Measurements from ENCODE around the gene KCTD16. TPM values are rescaled to one million over a fixed set of nuclear protein-coding genes. Genes with fewer than 3 reads are reported as not detected.

The KCTD16 gene
- polyA plus RNA-seq, 1 donor (not counting 4 experiments of a cell fraction or from before 2014, with no cell fraction given), result 0.04 TPM

- Histone ChIP-seq H3K27me3 (ENCODE audit: control insufficient read depth, extremely low read depth, insufficient read depth, low read length) (no peaks in the 10 kb centered on the region), H2AFZ (ENCODE audit: control insufficient read depth, low read length) (no peak overlapping the region), H3K9me1 (ENCODE audit: control insufficient read depth, extremely low read depth, insufficient read depth, low read length) (no peaks in the 10 kb centered on the region), H3K4me1 (ENCODE audit: control insufficient read depth, extremely low read depth, insufficient read depth, low read length) (no peaks in the 10 kb centered on the region), H3K4me3 (ENCODE audit: control insufficient read depth in 2 of 3, extremely low read depth in 1 of 3, insufficient read depth in 2 of 3, low read depth in 1 of 3, low read length in 3 of 3) (no peak overlapping the region), H3K9ac (ENCODE audit: control insufficient read depth, extremely low read depth, insufficient read depth, low read length) (no peak overlapping the region), H4K20me1 (ENCODE audit: control insufficient read depth, extremely low read depth, insufficient read depth, low read length) (no peaks in the 10 kb centered on the region), H3K4me2 (ENCODE audit: control insufficient read depth, extremely low read depth, insufficient read depth, low read depth, low read length) (no peak overlapping the region), H3K27ac (ENCODE audit: control insufficient read depth, insufficient read depth, low read length) (no peak overlapping the region), H3K79me2 (ENCODE audit: control insufficient read depth, insufficient read depth, low read length) (no peaks in the 10 kb centered on the region), H3K9me3 (ENCODE audit: control insufficient read depth, low read depth, low read length) (no peaks in the 10 kb centered on the region), H3K36me3 (ENCODE audit: control insufficient read depth in 2 of 2, extremely low read depth in 1 of 2, insufficient read depth in 2 of 2, low read length in 2 of 2) (no peaks in the 10 kb centered on the region)
- no peak for TF ChIP-seq EZH2 (IDR thresholded peaks at IDR 0.05; ENCODE audit: low read length)
- dilution Hi-C loops (cut with MboI; ENCODE audit: extremely low pct_ligation_motif_present, low sequenced_read_pairs), result no loop called here
- no peak for FAIRE-seq
- no peak for DNase-seq (ENCODE audit: low read depth, low spot score)
These were observed 138.4 kb downstream of the KCTD16 start for GRCh38 chr5:144308906-144309670.

- dilution Hi-C loops (cut with MboI; ENCODE audit: extremely low pct_ligation_motif_present, low sequenced_read_pairs), result no loop called here
These were observed 139.9 kb downstream of the KCTD16 start for GRCh38 chr5:144310621-144311020.

More at GRCh38 chr5:144310621-144311020, 139.9 kb downstream of the KCTD16 start:
- Histone ChIP-seq H3K9me3 (ENCODE audit: control insufficient read depth, low read depth, low read length) (no peaks in the 10 kb centered on the region), H3K4me1 (ENCODE audit: control insufficient read depth, extremely low read depth, insufficient read depth, low read length) (no peaks in the 10 kb centered on the region), H3K4me3 (ENCODE audit: control insufficient read depth in 2 of 3, extremely low read depth in 1 of 3, insufficient read depth in 2 of 3, low read depth in 1 of 3, low read length in 3 of 3) (no peak overlapping the region), H3K4me2 (ENCODE audit: control insufficient read depth, extremely low read depth, insufficient read depth, low read depth, low read length) (no peak overlapping the region), H3K79me2 (ENCODE audit: control insufficient read depth, insufficient read depth, low read length) (no peaks in the 10 kb centered on the region), H3K27ac (ENCODE audit: control insufficient read depth, insufficient read depth, low read length) (no peak overlapping the region), H2AFZ (ENCODE audit: control insufficient read depth, low read length) (no peak overlapping the region), H3K9ac (ENCODE audit: control insufficient read depth, extremely low read depth, insufficient read depth, low read length) (no peak overlapping the region), H3K27me3 (ENCODE audit: control insufficient read depth, extremely low read depth, insufficient read depth, low read length) (no peaks in the 10 kb centered on the region), H4K20me1 (ENCODE audit: control insufficient read depth, extremely low read depth, insufficient read depth, low read length) (no peaks in the 10 kb centered on the region), H3K36me3 (ENCODE audit: control insufficient read depth in 2 of 2, extremely low read depth in 1 of 2, insufficient read depth in 2 of 2, low read length in 2 of 2) (no peaks in the 10 kb centered on the region), H3K9me1 (ENCODE audit: control insufficient read depth, extremely low read depth, insufficient read depth, low read length) (no peaks in the 10 kb centered on the region)
- FAIRE-seq (no peak), DNase-seq (ENCODE audit: low read depth, low spot score) (no peak)
- TF ChIP-seq EZH2 (IDR thresholded peaks at IDR 0.05; ENCODE audit: low read length), result no peak
- TF ChIP-seq, protein P1, sequence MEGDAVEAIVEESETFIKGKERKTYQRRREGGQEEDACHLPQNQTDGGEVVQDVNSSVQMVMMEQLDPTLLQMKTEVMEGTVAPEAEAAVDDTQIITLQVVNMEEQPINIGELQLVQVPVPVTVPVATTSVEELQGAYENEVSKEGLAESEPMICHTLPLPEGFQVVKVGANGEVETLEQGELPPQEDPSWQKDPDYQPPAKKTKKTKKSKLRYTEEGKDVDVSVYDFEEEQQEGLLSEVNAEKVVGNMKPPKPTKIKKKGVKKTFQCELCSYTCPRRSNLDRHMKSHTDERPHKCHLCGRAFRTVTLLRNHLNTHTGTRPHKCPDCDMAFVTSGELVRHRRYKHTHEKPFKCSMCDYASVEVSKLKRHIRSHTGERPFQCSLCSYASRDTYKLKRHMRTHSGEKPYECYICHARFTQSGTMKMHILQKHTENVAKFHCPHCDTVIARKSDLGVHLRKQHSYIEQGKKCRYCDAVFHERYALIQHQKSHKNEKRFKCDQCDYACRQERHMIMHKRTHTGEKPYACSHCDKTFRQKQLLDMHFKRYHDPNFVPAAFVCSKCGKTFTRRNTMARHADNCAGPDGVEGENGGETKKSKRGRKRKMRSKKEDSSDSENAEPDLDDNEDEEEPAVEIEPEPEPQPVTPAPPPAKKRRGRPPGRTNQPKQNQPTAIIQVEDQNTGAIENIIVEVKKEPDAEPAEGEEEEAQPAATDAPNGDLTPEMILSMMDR (optimal IDR thresholded peaks at IDR 0.05 in 1 of 3, IDR thresholded peaks at IDR 0.05 in 1 of 3, conservative IDR thresholded peaks at IDR 0.05 in 1 of 3; ENCODE audit: extremely low read depth in 1 of 3, insufficient read depth in 2 of 3, low read length in 3 of 3), result no peak
